Stimulated activated memory B cell treated with anti-CD40 and anti-IgM and Interleukin-4, amounts not matched to agents 10 μg/mL and 1 μg/mL and 100 μg/mL, for 72 hours (primary cell): ENCODE results near the gene SLAMF9.

Source experiments
- ATAC-seq: fragments of 150-1000 bp; cut with Tn5 transposase; 2 replicates; pipeline ENCODE4 v1.10.0; 2021
- H3K27ac Mint-ChIP-seq: one replicate; pipeline ENCODE4 v1.8.0; 2022; ENCODE audit warnings: mild to moderate bottlenecking, mixed read lengths
- H3K27me3 Mint-ChIP-seq: one replicate; pipeline ENCODE4 v1.8.0; 2022; ENCODE audit warnings: mixed read lengths
- H3K36me3 Mint-ChIP-seq: one replicate; pipeline ENCODE4 v1.8.0; 2022; ENCODE audit warnings: mixed read lengths
- H3K4me1 Mint-ChIP-seq: one replicate; pipeline ENCODE4 v1.8.0; 2022; ENCODE audit warnings: mixed read lengths
- H3K4me3 Mint-ChIP-seq: one replicate; pipeline ENCODE4 v1.8.0; 2022; ENCODE audit warnings: mild to moderate bottlenecking, moderate library complexity, mixed read lengths
- H3K9me3 Mint-ChIP-seq: one replicate; pipeline ENCODE4 v1.8.0; 2022; ENCODE audit warnings: mixed read lengths

SLAMF9 gene

GRCh38 chr1:159961636-159962035 lies 7.6 kb upstream of the SLAMF9 start:
- ATAC-seq: no peak
- H3K4me3 Mint-ChIP-seq: no peak overlapping the region
- peaks cover 9% of the 10 kb centered on the region for H3K4me1 Mint-ChIP-seq
- peaks cover 27% of the 10 kb centered on the region for H3K27me3 Mint-ChIP-seq
- no peak overlapping the region for H3K27ac Mint-ChIP-seq
- no peaks in the 10 kb centered on the region for H3K9me3 Mint-ChIP-seq
- no peaks in the 10 kb centered on the region for H3K36me3 Mint-ChIP-seq

GRCh38 chr1:159960721-159961381 lies 6.8 kb upstream of the SLAMF9 start:
- no peak for ATAC-seq
- Mint-ChIP-seq H3K9me3 (no peaks in the 10 kb centered on the region), H3K4me1 (peaks cover 9% of the 10 kb centered on the region), H3K36me3 (no peaks in the 10 kb centered on the region), H3K4me3 (no peak overlapping the region), H3K27me3 (peaks cover 28% of the 10 kb centered on the region), H3K27ac (no peak overlapping the region)

- peaks cover 31% of the 10 kb centered on the region for H3K27me3 Mint-ChIP-seq
- H3K4me3 Mint-ChIP-seq: no peak overlapping the region
- peaks cover 9% of the 10 kb centered on the region for H3K4me1 Mint-ChIP-seq
- no peaks in the 10 kb centered on the region for H3K36me3 Mint-ChIP-seq
- no peaks in the 10 kb centered on the region for H3K9me3 Mint-ChIP-seq
- ATAC-seq: no peak
- no peak overlapping the region for H3K27ac Mint-ChIP-seq
These were observed 5.4 kb upstream of the SLAMF9 start for GRCh38 chr1:159959451-159959850.

GRCh38 chr1:159958719-159959380 lies 4.8 kb upstream of the SLAMF9 start:
- peak; percentile 74 for ATAC-seq
- Mint-ChIP-seq H3K4me3 (no peak overlapping the region), H3K4me1 (peaks cover 9% of the 10 kb centered on the region), H3K36me3 (no peaks in the 10 kb centered on the region), H3K27ac (peak overlapping the region; percentile 11), H3K27me3 (peaks cover 37% of the 10 kb centered on the region), H3K9me3 (no peaks in the 10 kb centered on the region)

GRCh38 chr1:159957824-159958268 lies 3.8 kb upstream of the SLAMF9 start:
- H3K4me3 Mint-ChIP-seq: no peak overlapping the region
- H3K27me3 Mint-ChIP-seq: peaks cover 43% of the 10 kb centered on the region
- H3K4me1 Mint-ChIP-seq: peaks cover 9% of the 10 kb centered on the region
- no peaks in the 10 kb centered on the region for H3K9me3 Mint-ChIP-seq
- no peaks in the 10 kb centered on the region for H3K36me3 Mint-ChIP-seq
- ATAC-seq: no peak
- H3K27ac Mint-ChIP-seq: no peak overlapping the region

- H3K4me3 Mint-ChIP-seq: no peak overlapping the region
These were observed 1.4 kb upstream of the SLAMF9 start for GRCh38 chr1:159955456-159955855.

GRCh38 chr1:159952932-159953331 lies 1.1 kb downstream of the SLAMF9 start:
- H3K4me1 Mint-ChIP-seq: no peaks in the 10 kb centered on the region
- no peaks in the 10 kb centered on the region for H3K9me3 Mint-ChIP-seq
- H3K4me3 Mint-ChIP-seq: no peak overlapping the region
- no peak overlapping the region for H3K27ac Mint-ChIP-seq
- H3K36me3 Mint-ChIP-seq: no peaks in the 10 kb centered on the region
- peaks cover 64% of the 10 kb centered on the region for H3K27me3 Mint-ChIP-seq
- ATAC-seq: no peak

More at GRCh38 chr1:159955456-159955855, 1.4 kb upstream of the SLAMF9 start:
- Mint-ChIP-seq H3K27ac (no peak overlapping the region), H3K4me1 (peaks cover 9% of the 10 kb centered on the region), H3K27me3 (peaks cover 54% of the 10 kb centered on the region), H3K36me3 (no peaks in the 10 kb centered on the region), H3K9me3 (no peaks in the 10 kb centered on the region)
- no peak for ATAC-seq

GRCh38 chr1:159951551-159951950 lies 2.5 kb downstream of the SLAMF9 start:
- no peaks in the 10 kb centered on the region for H3K36me3 Mint-ChIP-seq
- H3K27ac Mint-ChIP-seq: no peak overlapping the region
- ATAC-seq: no peak
- H3K4me3 Mint-ChIP-seq: no peak overlapping the region
- peaks cover 64% of the 10 kb centered on the region for H3K27me3 Mint-ChIP-seq
- no peaks in the 10 kb centered on the region for H3K9me3 Mint-ChIP-seq
- H3K4me1 Mint-ChIP-seq: no peaks in the 10 kb centered on the region

- no peak overlapping the region for H3K27ac Mint-ChIP-seq
- ATAC-seq: no peak
- peaks cover 60% of the 10 kb centered on the region for H3K27me3 Mint-ChIP-seq
- no peak overlapping the region for H3K4me3 Mint-ChIP-seq
- peaks cover under 1% of the 10 kb centered on the region for H3K4me1 Mint-ChIP-seq
- no peaks in the 10 kb centered on the region for H3K9me3 Mint-ChIP-seq
- no peaks in the 10 kb centered on the region for H3K36me3 Mint-ChIP-seq
These were observed 3.0 kb downstream of the SLAMF9 start for GRCh38 chr1:159951016-159951415.

- no peaks in the 10 kb centered on the region for H3K36me3 Mint-ChIP-seq
- no peaks in the 10 kb centered on the region for H3K9me3 Mint-ChIP-seq
- H3K4me3 Mint-ChIP-seq: no peak overlapping the region
- peaks cover 70% of the 10 kb centered on the region for H3K27me3 Mint-ChIP-seq
- ATAC-seq: no peak
- H3K27ac Mint-ChIP-seq: no peak overlapping the region
- H3K4me1 Mint-ChIP-seq: peaks cover 11% of the 10 kb centered on the region
These were observed 4.1 kb downstream of the SLAMF9 start for GRCh38 chr1:159949981-159950381.

- H3K27ac Mint-ChIP-seq: no peak overlapping the region
- no peak overlapping the region for H3K4me3 Mint-ChIP-seq
- no peaks in the 10 kb centered on the region for H3K36me3 Mint-ChIP-seq
- H3K27me3 Mint-ChIP-seq: peaks cover 71% of the 10 kb centered on the region
- peaks cover 16% of the 10 kb centered on the region for H3K4me1 Mint-ChIP-seq
- ATAC-seq: no peak
- H3K9me3 Mint-ChIP-seq: no peaks in the 10 kb centered on the region
These were observed 4.9 kb downstream of the SLAMF9 start for GRCh38 chr1:159949123-159949522.

GRCh38 chr1:159947942-159948341 lies 6.1 kb downstream of the SLAMF9 start:
- Mint-ChIP-seq H3K4me1 (peaks cover 16% of the 10 kb centered on the region), H3K36me3 (no peaks in the 10 kb centered on the region), H3K27ac (no peak overlapping the region), H3K27me3 (peaks cover 71% of the 10 kb centered on the region), H3K9me3 (no peaks in the 10 kb centered on the region), H3K4me3 (no peak overlapping the region)
- ATAC-seq: no peak

- Mint-ChIP-seq H3K36me3 (no peaks in the 10 kb centered on the region), H3K4me1 (peaks cover 16% of the 10 kb centered on the region), H3K9me3 (no peaks in the 10 kb centered on the region), H3K27me3 (peaks cover 61% of the 10 kb centered on the region), H3K4me3 (peak overlapping the region; percentile 72), H3K27ac (no peak overlapping the region)
- ATAC-seq: no peak
These were observed 7.5 kb downstream of the SLAMF9 start for GRCh38 chr1:159946242-159947187.

- peaks cover 53% of the 10 kb centered on the region for H3K27me3 Mint-ChIP-seq
- no peaks in the 10 kb centered on the region for H3K36me3 Mint-ChIP-seq
- peak within 1 kb of the TSS; percentile 26 for H3K27ac Mint-ChIP-seq
- no peaks in the 10 kb centered on the region for H3K9me3 Mint-ChIP-seq
- peak within 1 kb of the TSS; percentile 72 for H3K4me3 Mint-ChIP-seq
- H3K4me1 Mint-ChIP-seq: peaks cover 16% of the 10 kb centered on the region
- ATAC-seq: peak; percentile 75
These were observed 8.4 kb downstream of the SLAMF9 start, which contains the start of gene IGSF9 for GRCh38 chr1:159945483-159946241. TSS of gene IGSF9 (minus strand) at chr1:159945613. CDS start at chr1:159943454, 2,159 bp downstream.
